ENCODE measurements around the gene PTPRU. TPM values are rescaled to one million over a fixed set of nuclear protein-coding genes. Genes with fewer than 3 reads are reported as not detected.

Gene PTPRU
- total RNA-seq, 2 experiments from 2014 or later, result 0.56 to 0.74 TPM

DNA sequence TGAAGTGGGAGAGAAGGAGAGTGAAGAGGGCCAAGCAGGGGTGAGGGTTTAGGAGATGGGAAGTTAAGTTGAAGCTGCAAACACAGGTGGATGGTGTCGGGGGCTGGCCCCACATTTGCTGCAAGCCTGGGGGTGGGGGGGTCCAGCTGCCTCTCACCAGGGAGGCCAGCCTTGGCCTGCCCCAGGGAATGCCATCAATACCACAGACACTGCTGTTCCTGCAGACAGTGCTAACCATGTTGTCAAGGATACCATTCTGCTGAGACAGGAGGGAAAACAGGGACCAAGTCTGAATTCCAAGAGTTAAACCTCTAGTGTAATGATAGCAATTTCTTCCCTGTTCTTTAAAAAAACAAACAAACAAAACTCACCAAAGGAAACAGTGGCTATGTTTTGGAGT lies 13.6 kb upstream of the PTPRU start:
- DNase-seq, result no peak
- no peaks in the 10 kb centered on the region for H3K9me3 Mint-ChIP-seq
- H3K27me3 Mint-ChIP-seq, result no peaks in the 10 kb centered on the region
- no peak overlapping the region for H3K4me3 Mint-ChIP-seq
- H3K4me1 Mint-ChIP-seq (ENCODE audit: low read depth), result peaks cover 10% of the 10 kb centered on the region
- TF ChIP-seq CTCF (IDR thresholded peaks at IDR 0.05), result no peak
- ChIA-PET POLR2A (interaction anchor here (1.9 kb wide), 1 partner anchor 8 kb away, joined by 7 read pairs; the partner anchor contains the start of gene MECR), CTCF (no interaction called here)
- no peak overlapping the region for H3K27ac Mint-ChIP-seq
- intact Hi-C loops (cut with micrococcal nuclease), result no loop called here
- no peak for ATAC-seq
- H3K36me3 Mint-ChIP-seq (ENCODE audit: low read depth), result peaks cover 9% of the 10 kb centered on the region

DNA sequence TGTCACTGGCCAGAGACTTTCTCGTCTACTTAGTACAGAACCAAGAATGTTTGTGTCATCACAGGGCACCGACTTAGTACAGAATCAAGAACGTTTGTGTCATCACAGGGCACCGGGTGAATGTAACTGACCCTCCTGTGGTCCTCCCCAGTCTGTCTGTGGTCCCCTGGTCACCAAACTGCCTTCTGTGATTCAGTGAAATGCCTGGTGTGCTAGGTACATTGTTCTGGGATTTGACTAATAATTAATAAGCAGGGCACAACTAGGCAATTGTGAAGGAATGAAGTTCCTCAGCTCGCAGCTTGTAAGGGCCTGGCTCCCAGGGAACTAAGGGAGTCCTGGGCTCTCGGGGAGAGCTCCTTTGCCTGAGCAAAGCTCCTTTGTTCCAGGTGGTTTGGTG lies 12.8 kb upstream of the PTPRU start:
- ChIA-PET CTCF (interaction anchor here (1.2 kb wide), 1 partner anchor 21 kb away, joined by 4 read pairs; no protein-coding TSS in a partner anchor), POLR2A (no interaction called here)
- intact Hi-C loops (cut with micrococcal nuclease), result no loop called here
- no peak overlapping the region for H3K27ac Mint-ChIP-seq
- DNase-seq, result no peak
- H3K9me3 Mint-ChIP-seq, result no peaks in the 10 kb centered on the region
- no peak for ATAC-seq
- H3K27me3 Mint-ChIP-seq, result no peaks in the 10 kb centered on the region
- peaks cover 9% of the 10 kb centered on the region for H3K36me3 Mint-ChIP-seq (ENCODE audit: low read depth)
- no peak for TF ChIP-seq CTCF (IDR thresholded peaks at IDR 0.05)
- H3K4me3 Mint-ChIP-seq, result no peak overlapping the region
- peaks cover 3% of the 10 kb centered on the region for H3K4me1 Mint-ChIP-seq (ENCODE audit: low read depth)

GRCh38 chr1:29224356-29224837 lies 11.9 kb upstream of the PTPRU start:
- H3K36me3 Mint-ChIP-seq (ENCODE audit: low read depth), result peaks cover 9% of the 10 kb centered on the region
- no peaks in the 10 kb centered on the region for H3K9me3 Mint-ChIP-seq
- no peak overlapping the region for H3K27ac Mint-ChIP-seq
- H3K4me3 Mint-ChIP-seq, result no peak overlapping the region
- ATAC-seq, result no peak
- POLR2A ChIA-PET, result no interaction called here
- CTCF ChIA-PET, result interaction anchor here (0.6 to 1.2 kb wide), 2 partner anchors 22 to 1111 kb away, joined by 3 to 4 read pairs; no protein-coding TSS in a partner anchor
- TF ChIP-seq CTCF (IDR thresholded peaks at IDR 0.05), result no peak
- no peak for DNase-seq
- H3K27me3 Mint-ChIP-seq, result no peaks in the 10 kb centered on the region
- intact Hi-C loops (cut with micrococcal nuclease), result no loop called here
- H3K4me1 Mint-ChIP-seq (ENCODE audit: low read depth), result peaks cover 8% of the 10 kb centered on the region

GRCh38 chr1:29225361-29225760 lies 11.0 kb upstream of the PTPRU start:
- H3K4me1 Mint-ChIP-seq (ENCODE audit: low read depth), result peaks cover 14% of the 10 kb centered on the region
- no peak for TF ChIP-seq CTCF (IDR thresholded peaks at IDR 0.05)
- ChIA-PET POLR2A (no interaction called here), CTCF (no interaction called here)
- no peak overlapping the region for H3K4me3 Mint-ChIP-seq
- H3K27me3 Mint-ChIP-seq, result no peaks in the 10 kb centered on the region
- no peak overlapping the region for H3K27ac Mint-ChIP-seq
- ATAC-seq (no peak), DNase-seq (no peak)
- H3K9me3 Mint-ChIP-seq, result no peaks in the 10 kb centered on the region
- peaks cover 8% of the 10 kb centered on the region for H3K36me3 Mint-ChIP-seq (ENCODE audit: low read depth)
- intact Hi-C loops (cut with micrococcal nuclease), result no loop called here

DNA sequence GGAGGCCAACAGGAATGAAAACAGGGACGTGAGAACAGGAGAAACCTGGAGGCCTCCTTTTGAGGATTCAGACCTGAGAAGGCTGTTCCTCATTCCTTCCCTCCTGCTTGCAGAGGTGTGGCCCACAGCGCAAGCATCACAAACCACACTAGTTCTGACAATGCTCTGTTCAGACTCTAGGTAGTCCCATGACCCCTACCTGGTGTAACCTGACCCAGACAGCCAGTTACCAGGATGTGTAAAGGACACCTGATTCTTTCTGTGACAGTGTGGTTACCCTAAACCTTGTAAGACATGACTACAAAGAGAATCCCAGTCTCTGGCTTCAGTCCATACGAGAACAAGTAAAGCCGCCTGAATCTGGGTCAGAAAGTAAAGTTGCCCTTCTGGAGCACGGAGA lies 8.8 kb upstream of the PTPRU start:
- no peak for TF ChIP-seq CTCF (IDR thresholded peaks at IDR 0.05)
- ATAC-seq (no peak), DNase-seq (no peak)
- intact Hi-C loops (cut with micrococcal nuclease), result no loop called here
- Mint-ChIP-seq H3K27me3 (no peaks in the 10 kb centered on the region), H3K36me3 (ENCODE audit: low read depth) (peaks cover 4% of the 10 kb centered on the region), H3K4me1 (ENCODE audit: low read depth) (peaks cover 21% of the 10 kb centered on the region), H3K27ac (no peak overlapping the region), H3K4me3 (no peak overlapping the region), H3K9me3 (no peaks in the 10 kb centered on the region)
- CTCF ChIA-PET, result interaction anchor here (1.7 kb wide), 1 partner anchor 46 kb away, joined by 4 read pairs; the partner anchor contains the start of gene SRSF4
- POLR2A ChIA-PET, result no interaction called here

Measured in activated CD8-positive, alpha-beta T cell treated with anti-CD3 and anti-CD28 coated beads for 36 hours (primary cell).